ENCODE data around the gene ZIC2. TPM values are rescaled to one million over a fixed set of nuclear protein-coding genes. Genes with fewer than 3 reads are reported as not detected.

The ZIC2 gene
- total RNA-seq, 4 donors from 2014 or later = not detected

DNA sequence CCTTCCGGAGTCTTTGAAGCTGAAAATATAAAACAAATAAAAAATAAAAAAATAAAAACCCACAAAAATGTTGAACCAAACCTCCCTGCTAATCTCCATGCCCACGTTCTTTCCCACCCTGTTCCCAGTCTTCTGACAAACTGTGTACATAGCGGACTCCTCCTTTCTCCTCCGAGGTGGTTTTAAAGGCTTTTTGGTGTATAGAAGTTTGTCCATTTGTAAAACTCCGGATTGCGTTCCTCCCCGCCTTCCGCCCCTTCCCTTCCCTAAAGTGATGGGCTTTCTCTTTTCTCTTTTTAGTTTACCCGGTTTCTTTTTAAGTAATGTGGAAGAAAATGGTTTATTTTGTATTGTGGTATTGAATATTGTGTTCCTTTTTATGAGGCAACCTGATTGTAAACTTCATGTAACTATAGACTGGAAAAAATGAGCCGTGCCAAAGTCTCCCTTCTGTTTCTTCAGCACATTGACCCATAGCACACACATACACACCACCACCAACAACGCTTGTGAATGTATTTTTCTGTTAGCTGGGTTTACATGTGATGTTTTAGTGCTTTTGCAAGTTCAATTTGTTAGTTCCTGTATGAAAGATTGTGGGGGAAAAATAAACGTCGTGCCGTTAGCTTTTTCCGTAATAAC lies 4.4 kb downstream of the ZIC2 start:
- WGBS = 37% methylated on average over 15 of the region's 15 CpGs
- no peak for DNase-seq (ENCODE audit: low spot score in 2 of 2)
- H3K36me3 ChIP-seq = no peaks in the 10 kb centered on the region
- no peak overlapping the region for H3K4me3 ChIP-seq
- peaks cover 100% of the 10 kb centered on the region for H3K27me3 ChIP-seq
- no peaks in the 10 kb centered on the region for H3K9me3 ChIP-seq
- H3K27ac ChIP-seq = no peak overlapping the region
- no peak for TF ChIP-seq POLR2A (IDR thresholded peaks at IDR 0.05)
- TF ChIP-seq, protein P1, sequence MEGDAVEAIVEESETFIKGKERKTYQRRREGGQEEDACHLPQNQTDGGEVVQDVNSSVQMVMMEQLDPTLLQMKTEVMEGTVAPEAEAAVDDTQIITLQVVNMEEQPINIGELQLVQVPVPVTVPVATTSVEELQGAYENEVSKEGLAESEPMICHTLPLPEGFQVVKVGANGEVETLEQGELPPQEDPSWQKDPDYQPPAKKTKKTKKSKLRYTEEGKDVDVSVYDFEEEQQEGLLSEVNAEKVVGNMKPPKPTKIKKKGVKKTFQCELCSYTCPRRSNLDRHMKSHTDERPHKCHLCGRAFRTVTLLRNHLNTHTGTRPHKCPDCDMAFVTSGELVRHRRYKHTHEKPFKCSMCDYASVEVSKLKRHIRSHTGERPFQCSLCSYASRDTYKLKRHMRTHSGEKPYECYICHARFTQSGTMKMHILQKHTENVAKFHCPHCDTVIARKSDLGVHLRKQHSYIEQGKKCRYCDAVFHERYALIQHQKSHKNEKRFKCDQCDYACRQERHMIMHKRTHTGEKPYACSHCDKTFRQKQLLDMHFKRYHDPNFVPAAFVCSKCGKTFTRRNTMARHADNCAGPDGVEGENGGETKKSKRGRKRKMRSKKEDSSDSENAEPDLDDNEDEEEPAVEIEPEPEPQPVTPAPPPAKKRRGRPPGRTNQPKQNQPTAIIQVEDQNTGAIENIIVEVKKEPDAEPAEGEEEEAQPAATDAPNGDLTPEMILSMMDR (IDR thresholded peaks at IDR 0.05) = no peak
- TF ChIP-seq POLR2AphosphoS5 (IDR thresholded peaks at IDR 0.05) = no peak
- TF ChIP-seq EP300 (IDR thresholded peaks at IDR 0.05) = no peak
- H3K4me1 ChIP-seq = peaks cover 55% of the 10 kb centered on the region

DNA sequence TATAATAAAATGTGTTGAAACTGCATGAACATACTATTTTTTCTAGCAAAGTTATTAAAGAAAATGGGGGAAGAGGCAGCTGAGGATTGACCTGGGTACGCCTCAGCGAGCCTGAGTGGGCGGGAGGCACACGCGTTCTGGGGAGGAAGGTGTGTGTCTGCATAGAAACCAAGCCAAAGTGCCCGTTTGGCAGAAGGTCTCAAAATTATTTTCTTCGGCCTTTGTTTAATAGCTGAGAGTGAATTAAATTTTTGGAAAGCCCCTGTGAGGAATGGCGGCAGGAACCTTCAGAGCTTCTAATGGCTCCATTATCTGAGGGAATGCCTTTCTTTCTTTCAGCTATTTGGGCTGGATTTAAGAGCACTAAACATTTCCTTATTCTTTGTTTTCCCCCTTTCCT lies 5.2 kb downstream of the ZIC2 start:
- TF ChIP-seq POLR2AphosphoS5 (IDR thresholded peaks at IDR 0.05) = no peak
- no peak for TF ChIP-seq POLR2A (IDR thresholded peaks at IDR 0.05)
- no peak for TF ChIP-seq EP300 (IDR thresholded peaks at IDR 0.05)
- TF ChIP-seq, protein P1 (IDR thresholded peaks at IDR 0.05) = no peak
- WGBS = 46% methylated on average over 8 of the region's 8 CpGs
- H3K36me3 ChIP-seq = no peaks in the 10 kb centered on the region
- no peak overlapping the region for H3K27ac ChIP-seq
- H3K4me3 ChIP-seq = no peak overlapping the region
- no peaks in the 10 kb centered on the region for H3K9me3 ChIP-seq
- H3K4me1 ChIP-seq = peaks cover 54% of the 10 kb centered on the region
- H3K27me3 ChIP-seq = peaks cover 100% of the 10 kb centered on the region
- DNase-seq (ENCODE audit: low spot score in 2 of 2) = no peak

DNA sequence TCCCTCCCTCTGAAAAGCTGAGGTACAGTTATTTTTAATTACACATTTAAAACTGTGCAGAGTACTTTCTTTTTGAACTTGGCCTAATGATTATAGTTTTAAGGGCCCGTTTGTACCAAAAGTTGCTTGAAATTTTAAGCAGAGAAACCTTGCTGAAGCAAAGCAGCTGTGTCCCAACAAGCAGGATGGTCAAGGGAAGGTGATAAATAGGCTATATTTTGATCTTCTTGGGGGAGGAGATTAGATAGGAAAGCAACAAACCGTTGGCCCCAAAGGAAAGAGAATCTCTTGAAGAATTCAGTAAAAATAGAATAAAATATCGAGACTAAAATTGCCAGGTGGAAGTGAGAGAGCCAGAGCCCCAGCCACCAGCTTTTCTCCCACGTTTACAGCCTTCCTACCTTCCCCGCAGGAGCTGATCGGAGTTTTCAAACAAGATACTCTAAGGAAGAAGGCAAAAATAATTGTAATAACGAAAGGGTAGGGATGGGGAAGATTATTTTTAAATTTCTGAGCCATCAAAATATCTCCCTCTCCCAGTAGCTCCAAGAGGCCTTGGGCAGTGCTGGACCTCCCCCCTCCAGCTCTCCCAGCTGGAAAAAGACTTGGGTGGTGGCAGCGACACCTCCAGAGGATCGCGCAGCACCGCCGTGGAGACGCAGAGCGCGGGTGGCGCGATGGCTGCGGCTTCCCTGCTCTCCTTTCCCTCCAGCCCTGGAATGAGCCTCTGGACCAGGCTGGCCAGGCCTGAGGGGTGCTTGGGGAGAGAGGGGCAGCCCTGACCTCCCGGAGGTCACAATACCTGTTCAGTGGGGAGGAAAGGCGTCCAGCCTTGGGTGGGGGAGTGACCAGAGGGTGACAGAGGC lies 5.8 kb downstream of the ZIC2 start:
- no peak overlapping the region for H3K27ac ChIP-seq
- DNase-seq (ENCODE audit: low spot score in 2 of 2) = no peak
- WGBS = 21% methylated on average over 16 of the region's 20 CpGs
- H3K27me3 ChIP-seq = peaks cover 100% of the 10 kb centered on the region
- no peaks in the 10 kb centered on the region for H3K9me3 ChIP-seq
- no peaks in the 10 kb centered on the region for H3K36me3 ChIP-seq
- TF ChIP-seq POLR2A (IDR thresholded peaks at IDR 0.05) (no peak), POLR2AphosphoS5 (IDR thresholded peaks at IDR 0.05) (no peak), EP300 (IDR thresholded peaks at IDR 0.05) (no peak)
- TF ChIP-seq, protein P1 (IDR thresholded peaks at IDR 0.05) = no peak
- no peak overlapping the region for H3K4me3 ChIP-seq
- H3K4me1 ChIP-seq = peaks cover 47% of the 10 kb centered on the region

DNA sequence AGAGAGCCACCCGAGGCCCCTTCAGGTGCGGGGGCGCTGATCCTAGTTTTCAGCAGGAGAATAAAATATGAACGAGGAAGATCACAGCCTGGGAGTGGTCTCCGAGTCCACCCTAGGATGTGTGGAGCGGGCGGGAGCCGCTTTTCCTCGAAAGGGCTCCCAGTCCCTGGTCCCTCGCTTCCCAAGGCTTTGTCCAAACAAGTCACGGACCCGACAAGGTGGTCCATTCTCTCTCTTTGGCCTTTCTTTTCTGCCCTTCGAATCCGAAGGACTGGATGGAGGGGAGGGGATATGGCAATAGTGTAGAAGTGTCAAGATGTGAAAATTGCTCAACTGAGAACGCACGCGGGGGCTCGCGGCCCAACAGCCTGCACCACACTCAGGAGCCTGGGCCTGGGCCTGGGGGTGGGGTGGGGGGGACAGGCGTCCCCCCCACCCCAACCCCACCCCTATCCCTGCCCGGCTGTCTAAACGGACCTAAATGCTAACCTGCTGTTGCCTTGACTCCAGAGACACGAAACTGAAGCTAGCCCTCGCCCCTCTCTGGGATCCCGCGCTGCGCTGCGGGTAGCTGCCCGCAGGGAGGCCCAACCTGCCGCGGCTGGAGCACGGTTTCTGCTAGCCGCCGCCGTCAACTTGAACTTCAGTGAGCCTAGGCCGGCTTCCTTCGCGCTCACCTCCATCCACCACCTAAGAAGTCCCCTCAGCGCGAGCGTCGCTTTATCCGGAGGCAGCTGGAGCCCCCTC lies 7.1 kb downstream of the ZIC2 start:
- WGBS = 13% methylated on average over 18 of the region's 43 CpGs
- H3K27me3 ChIP-seq = peaks cover 100% of the 10 kb centered on the region

More for the DNA sequence above, 7.1 kb downstream of the ZIC2 start:
- H3K27ac ChIP-seq = no peak overlapping the region
- no peaks in the 10 kb centered on the region for H3K36me3 ChIP-seq
- no peak overlapping the region for H3K4me3 ChIP-seq
- H3K4me1 ChIP-seq = peaks cover 37% of the 10 kb centered on the region
- TF ChIP-seq POLR2A (IDR thresholded peaks at IDR 0.05) (no peak), EP300 (IDR thresholded peaks at IDR 0.05) (no peak), POLR2AphosphoS5 (IDR thresholded peaks at IDR 0.05) (no peak)
- TF ChIP-seq, protein P1 (IDR thresholded peaks at IDR 0.05) = no peak
- no peaks in the 10 kb centered on the region for H3K9me3 ChIP-seq
- DNase-seq (ENCODE audit: low spot score in 2 of 2) = no peak
